Stomach (tissue), 4 donors: ENCODE results near the gene SBF2.

ENCODE experiments used
- EP300 ChIP-seq: sonication (generic); formaldehyde crosslinking; IDR thresholded peaks from one replicate; pipeline ENCODE4 v1.6.1; 2017; ENCODE audit warnings: antibody characterized with exemption
- POLR2A ChIP-seq, 4 donors: fragments of 450-650 bp; IDR thresholded peaks; one replicate each; pipeline ENCODE4 v1.6.1; 2016; ENCODE audit warnings: antibody characterized with exemption in 4 of 4, control low read depth in 2 of 4, mild to moderate bottlenecking in 1 of 4, moderate library complexity in 1 of 4
- POLR2AphosphoS5 ChIP-seq, 3 donors: sonication (generic); formaldehyde crosslinking; IDR thresholded peaks; one replicate each; pipeline ENCODE4 v1.6.1; 2016; ENCODE audit warnings: antibody characterized with exemption in 3 of 3
- TF ChIP-seq, protein P1 (sequence below), 7 experiments: fragments of 450-650 bp in 4 of 7; fragments of 200-600 bp in 3 of 7; sonication (generic) in 3 of 7; IDR thresholded peaks; one replicate each; pipeline ENCODE4 v1.5.1; 2016 to 2019; ENCODE audit warnings: antibody characterized with exemption in 7 of 7, control low read depth in 2 of 7, mild to moderate bottlenecking in 1 of 7

DNA sequence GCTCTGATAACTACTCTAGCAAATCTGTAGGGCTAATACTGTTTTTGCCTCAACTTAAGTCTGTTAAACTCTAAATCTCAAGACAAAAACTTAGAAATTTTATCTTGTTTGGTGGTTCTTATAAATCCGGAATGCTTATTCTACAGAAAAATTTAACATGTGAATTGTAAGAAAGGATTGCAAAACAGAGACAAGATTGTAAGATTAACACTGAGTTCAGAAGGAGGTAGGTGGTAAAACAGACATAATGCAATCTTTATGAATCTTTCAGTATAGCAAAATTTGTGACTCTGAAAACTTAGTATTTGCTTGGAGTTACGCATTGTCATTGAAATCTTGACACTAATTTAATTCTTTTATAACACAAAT, 263.9 kb downstream of the SBF2 start:
- TF ChIP-seq EP300 (no peak), POLR2A (IDR thresholded peaks at IDR 0.05) (no peak), POLR2AphosphoS5 (IDR thresholded peaks at IDR 0.05) (no peak)
- TF ChIP-seq, protein P1, sequence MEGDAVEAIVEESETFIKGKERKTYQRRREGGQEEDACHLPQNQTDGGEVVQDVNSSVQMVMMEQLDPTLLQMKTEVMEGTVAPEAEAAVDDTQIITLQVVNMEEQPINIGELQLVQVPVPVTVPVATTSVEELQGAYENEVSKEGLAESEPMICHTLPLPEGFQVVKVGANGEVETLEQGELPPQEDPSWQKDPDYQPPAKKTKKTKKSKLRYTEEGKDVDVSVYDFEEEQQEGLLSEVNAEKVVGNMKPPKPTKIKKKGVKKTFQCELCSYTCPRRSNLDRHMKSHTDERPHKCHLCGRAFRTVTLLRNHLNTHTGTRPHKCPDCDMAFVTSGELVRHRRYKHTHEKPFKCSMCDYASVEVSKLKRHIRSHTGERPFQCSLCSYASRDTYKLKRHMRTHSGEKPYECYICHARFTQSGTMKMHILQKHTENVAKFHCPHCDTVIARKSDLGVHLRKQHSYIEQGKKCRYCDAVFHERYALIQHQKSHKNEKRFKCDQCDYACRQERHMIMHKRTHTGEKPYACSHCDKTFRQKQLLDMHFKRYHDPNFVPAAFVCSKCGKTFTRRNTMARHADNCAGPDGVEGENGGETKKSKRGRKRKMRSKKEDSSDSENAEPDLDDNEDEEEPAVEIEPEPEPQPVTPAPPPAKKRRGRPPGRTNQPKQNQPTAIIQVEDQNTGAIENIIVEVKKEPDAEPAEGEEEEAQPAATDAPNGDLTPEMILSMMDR (IDR thresholded peaks at IDR 0.05), result no peak
